ENCODE measurements around the gene SYNJ2. TPM values are rescaled to one million over a fixed set of nuclear protein-coding genes. Genes with fewer than 3 reads are reported as not detected.
A peak's percentile ranks its signal among the peaks of the same experiment; 100 is the strongest.

Gene SYNJ2
- total RNA-seq, 2 donors from 2014 or later: 28.0 to 32.0 TPM

- no peak overlapping the region for H3K27ac Mint-ChIP-seq
- no peak for ATAC-seq (replicated peaks)
- H3K4me3 Mint-ChIP-seq: no peak overlapping the region
- H3K9me3 Mint-ChIP-seq: no peaks in the 10 kb centered on the region
- H3K4me1 Mint-ChIP-seq: peaks cover 5% of the 10 kb centered on the region
- peaks cover 100% of the 10 kb centered on the region for H3K36me3 Mint-ChIP-seq (ENCODE audit: low read depth)
- no peaks in the 10 kb centered on the region for H3K27me3 Mint-ChIP-seq
Observed at GRCh38 chr6:158087224-158087867, 105.7 kb downstream of the SYNJ2 start.

GRCh38 chr6:158092806-158093205, 111.1 kb downstream of the SYNJ2 start:
- H3K36me3 Mint-ChIP-seq (ENCODE audit: low read depth): peaks cover 100% of the 10 kb centered on the region
- H3K4me1 Mint-ChIP-seq: peaks cover 5% of the 10 kb centered on the region
- H3K27ac Mint-ChIP-seq: no peak overlapping the region
- H3K4me3 Mint-ChIP-seq: no peak overlapping the region
- ATAC-seq (replicated peaks): no peak
- no peaks in the 10 kb centered on the region for H3K27me3 Mint-ChIP-seq
- H3K9me3 Mint-ChIP-seq: no peaks in the 10 kb centered on the region

- peak overlapping the region; percentile 19 for H3K27ac Mint-ChIP-seq
Observed at GRCh38 chr6:158095031-158095430, 113.4 kb downstream of the SYNJ2 start.

GRCh38 chr6:158095671-158096070, 114.0 kb downstream of the SYNJ2 start:
- Mint-ChIP-seq H3K36me3 (ENCODE audit: low read depth) (peaks cover 85% of the 10 kb centered on the region), H3K9me3 (no peaks in the 10 kb centered on the region), H3K27ac (peak overlapping the region; percentile 19), H3K4me1 (no peaks in the 10 kb centered on the region), H3K4me3 (no peak overlapping the region), H3K27me3 (no peaks in the 10 kb centered on the region)
- no peak for ATAC-seq (replicated peaks)

More at GRCh38 chr6:158095031-158095430, 113.4 kb downstream of the SYNJ2 start:
- Mint-ChIP-seq H3K4me1 (no peaks in the 10 kb centered on the region), H3K27me3 (no peaks in the 10 kb centered on the region), H3K36me3 (ENCODE audit: low read depth) (peaks cover 91% of the 10 kb centered on the region), H3K9me3 (no peaks in the 10 kb centered on the region), H3K4me3 (no peak overlapping the region)
- ATAC-seq (replicated peaks): no peak

GRCh38 chr6:158103228-158103627, 121.6 kb downstream of the SYNJ2 start:
- H3K9me3 Mint-ChIP-seq: no peaks in the 10 kb centered on the region
- H3K4me1 Mint-ChIP-seq: peaks cover 3% of the 10 kb centered on the region
- peaks cover 9% of the 10 kb centered on the region for H3K36me3 Mint-ChIP-seq (ENCODE audit: low read depth)
- no peaks in the 10 kb centered on the region for H3K27me3 Mint-ChIP-seq
- no peak for ATAC-seq (replicated peaks)
- H3K27ac Mint-ChIP-seq: no peak overlapping the region
- H3K4me3 Mint-ChIP-seq: no peak overlapping the region

- H3K27me3 Mint-ChIP-seq: no peaks in the 10 kb centered on the region
- H3K27ac Mint-ChIP-seq: no peak overlapping the region
- H3K4me1 Mint-ChIP-seq: peaks cover 3% of the 10 kb centered on the region
- H3K9me3 Mint-ChIP-seq: no peaks in the 10 kb centered on the region
- H3K4me3 Mint-ChIP-seq: no peak overlapping the region
- H3K36me3 Mint-ChIP-seq (ENCODE audit: low read depth): peaks cover 13% of the 10 kb centered on the region
- ATAC-seq (replicated peaks): no peak
Observed at GRCh38 chr6:158104696-158105095, 123.0 kb downstream of the SYNJ2 start.

- Mint-ChIP-seq H3K4me3 (no peak overlapping the region), H3K9me3 (no peaks in the 10 kb centered on the region), H3K27me3 (no peaks in the 10 kb centered on the region), H3K27ac (peak overlapping the region; percentile 3), H3K4me1 (no peaks in the 10 kb centered on the region), H3K36me3 (ENCODE audit: low read depth) (peaks cover 37% of the 10 kb centered on the region)
- ATAC-seq (replicated peaks): no peak
Observed at GRCh38 chr6:158109748-158110147, 128.1 kb downstream of the SYNJ2 start.

- H3K27ac Mint-ChIP-seq: peak overlapping the region; percentile 12
- peaks cover 44% of the 10 kb centered on the region for H3K36me3 Mint-ChIP-seq (ENCODE audit: low read depth)
Observed at GRCh38 chr6:158110986-158111385, 129.3 kb downstream of the SYNJ2 start.

GRCh38 chr6:158111987-158112386, 130.3 kb downstream of the SYNJ2 start:
- ATAC-seq (replicated peaks): no peak
- H3K4me3 Mint-ChIP-seq: no peak overlapping the region
- H3K27me3 Mint-ChIP-seq: no peaks in the 10 kb centered on the region
- H3K36me3 Mint-ChIP-seq (ENCODE audit: low read depth): peaks cover 51% of the 10 kb centered on the region
- no peaks in the 10 kb centered on the region for H3K9me3 Mint-ChIP-seq
- H3K27ac Mint-ChIP-seq: no peak overlapping the region
- no peaks in the 10 kb centered on the region for H3K4me1 Mint-ChIP-seq

More at GRCh38 chr6:158110986-158111385, 129.3 kb downstream of the SYNJ2 start:
- Mint-ChIP-seq H3K4me1 (no peaks in the 10 kb centered on the region), H3K27me3 (no peaks in the 10 kb centered on the region), H3K9me3 (no peaks in the 10 kb centered on the region), H3K4me3 (no peak overlapping the region)
- no peak for ATAC-seq (replicated peaks)

GRCh38 chr6:158113802-158114201, 132.1 kb downstream of the SYNJ2 start:
- ATAC-seq (replicated peaks): no peak
- H3K4me3 Mint-ChIP-seq: no peak overlapping the region
- H3K4me1 Mint-ChIP-seq: no peaks in the 10 kb centered on the region

GRCh38 chr6:158115102-158115501, 133.4 kb downstream of the SYNJ2 start:
- H3K27me3 Mint-ChIP-seq: no peaks in the 10 kb centered on the region
- no peak overlapping the region for H3K27ac Mint-ChIP-seq
- ATAC-seq (replicated peaks): no peak
- no peak overlapping the region for H3K4me3 Mint-ChIP-seq
- H3K4me1 Mint-ChIP-seq: no peaks in the 10 kb centered on the region
- peaks cover 55% of the 10 kb centered on the region for H3K36me3 Mint-ChIP-seq (ENCODE audit: low read depth)
- H3K9me3 Mint-ChIP-seq: no peaks in the 10 kb centered on the region

More at GRCh38 chr6:158113802-158114201, 132.1 kb downstream of the SYNJ2 start:
- H3K27me3 Mint-ChIP-seq: no peaks in the 10 kb centered on the region
- peak overlapping the region; percentile 4 for H3K27ac Mint-ChIP-seq
- no peaks in the 10 kb centered on the region for H3K9me3 Mint-ChIP-seq
- H3K36me3 Mint-ChIP-seq (ENCODE audit: low read depth): peaks cover 62% of the 10 kb centered on the region

- no peak for ATAC-seq (replicated peaks)
- Mint-ChIP-seq H3K9me3 (no peaks in the 10 kb centered on the region), H3K4me3 (no peak overlapping the region), H3K36me3 (ENCODE audit: low read depth) (peaks cover 58% of the 10 kb centered on the region), H3K27me3 (no peaks in the 10 kb centered on the region), H3K4me1 (no peaks in the 10 kb centered on the region), H3K27ac (no peak overlapping the region)
Observed at GRCh38 chr6:158115508-158115907, 133.8 kb downstream of the SYNJ2 start.

GRCh38 chr6:158118886-158119285, 137.2 kb downstream of the SYNJ2 start:
- H3K4me1 Mint-ChIP-seq: no peaks in the 10 kb centered on the region
- no peaks in the 10 kb centered on the region for H3K27me3 Mint-ChIP-seq
- ATAC-seq (replicated peaks): no peak
- H3K9me3 Mint-ChIP-seq: no peaks in the 10 kb centered on the region
- H3K27ac Mint-ChIP-seq: no peak overlapping the region
- H3K4me3 Mint-ChIP-seq: no peak overlapping the region
- H3K36me3 Mint-ChIP-seq (ENCODE audit: low read depth): peaks cover 57% of the 10 kb centered on the region

GRCh38 chr6:158121335-158121734, 139.7 kb downstream of the SYNJ2 start:
- Mint-ChIP-seq H3K4me3 (no peak overlapping the region), H3K36me3 (ENCODE audit: low read depth) (peaks cover 49% of the 10 kb centered on the region), H3K27ac (no peak overlapping the region), H3K9me3 (no peaks in the 10 kb centered on the region), H3K27me3 (no peaks in the 10 kb centered on the region), H3K4me1 (no peaks in the 10 kb centered on the region)
- no peak for ATAC-seq (replicated peaks)

- H3K4me3 Mint-ChIP-seq: no peak overlapping the region
- H3K36me3 Mint-ChIP-seq (ENCODE audit: low read depth): peaks cover 45% of the 10 kb centered on the region
- H3K27ac Mint-ChIP-seq: no peak overlapping the region
Observed at GRCh38 chr6:158122048-158122447, 140.4 kb downstream of the SYNJ2 start.

More at GRCh38 chr6:158122048-158122447, 140.4 kb downstream of the SYNJ2 start:
- no peaks in the 10 kb centered on the region for H3K27me3 Mint-ChIP-seq
- no peaks in the 10 kb centered on the region for H3K9me3 Mint-ChIP-seq
- ATAC-seq (replicated peaks): no peak
- H3K4me1 Mint-ChIP-seq: no peaks in the 10 kb centered on the region

Measured in activated T-helper 17 cell treated with anti-CD3 and anti-CD28 coated beads, Interleukin-2, amount 50 U/mL, for 72 hours (primary cell).